A549 (cell line): ENCODE measurements around the gene TSBP1. TPM values are rescaled to one million over a fixed set of nuclear protein-coding genes. Genes with fewer than 3 reads are reported as not detected.

ENCODE experiments used
- ATAC-seq, 2 experiments: fragments of 200-7000 bp in 1 of 2; fragments of >200 bp in 1 of 2; cut with Nextera tagmentation in 1 of 2; cut with Tn5 transposase in 1 of 2; 3 replicates each; pipeline versions ENCODE4 v1.8.0 to v1.9.1; 2018 to 2020; ENCODE audit warnings: mild to moderate bottlenecking in 1 of 2, moderate library complexity in 1 of 2
- CTCF ChIA-PET: fragments of 300-600 bp; sonication (Branson Sonifier 250); formaldehyde crosslinking; extraction: SDS; loops from one replicate; lab custom pipeline; 2021; ENCODE audit warnings: antibody characterized with exemption, inconsistent platforms; lab: Yijun Ruan, JAX
- POLR2A ChIA-PET: fragments of 350-600 bp; formaldehyde crosslinking; extraction: SDS; loops from one replicate; lab custom pipeline; 2021; ENCODE audit warnings: antibody characterized with exemption, inconsistent platforms; lab: Yijun Ruan, JAX
- DNase-seq, 2 experiments: peaks; one replicate each; pipeline versions ENCODE4 v3.0.0 to v3.0.0-alpha.2; 2011 to 2016; ENCODE audit warnings: low read depth in 1 of 2, low spot score in 1 of 2
- FAIRE-seq: peaks from 2 replicates; lab custom pipeline; 2011; peaks lifted over from hg19 to GRCh38; lab: Jason Lieb, UNC
- H3K27ac ChIP-seq, 2 experiments: fragments of >200 bp; sonication (Bioruptor Twin); formaldehyde crosslinking; 3 replicates each; pipeline ENCODE4 v1.5.1; 2016 to 2017
- H3K4me1 ChIP-seq: fragments of >200 bp; sonication (Bioruptor Twin); formaldehyde crosslinking; 3 replicates; pipeline ENCODE4 v1.6.1; 2016
- H3K4me2 ChIP-seq: fragments of >200 bp; sonication (Bioruptor Twin); formaldehyde crosslinking; 3 replicates; pipeline ENCODE4 v1.6.1; 2016
- H3K4me3 ChIP-seq: fragments of >200 bp; sonication (Bioruptor Twin); formaldehyde crosslinking; 3 replicates; pipeline ENCODE4 v1.5.1; 2016
- H3K9me3 ChIP-seq: fragments of >200 bp; sonication (Bioruptor Twin); formaldehyde crosslinking; 3 replicates; pipeline ENCODE4 v1.6.1; 2016
- ATOH8 ChIP-seq: fragments of 250-450 bp; sonication (Bioruptor Pico); IDR thresholded peaks from 2 replicates; pipeline ENCODE4 v1.5.0; 2020; ENCODE audit warnings: low read depth, mild to moderate bottlenecking, moderate library complexity
- BHLHE40 ChIP-seq: IDR thresholded peaks from 2 replicates; pipeline ENCODE4 v1.6.1; 2012; ENCODE audit warnings: low read depth, low read length, inconsistent platforms
- CHD2 ChIP-seq: fragments of 150-350 bp; IDR thresholded peaks from 2 replicates; pipeline ENCODE4 v1.6.1; 2014; ENCODE audit warnings: low read length; ENCODE audit not compliant: partially characterized antibody
- CHD4 ChIP-seq: fragments of 200-600 bp; sonication (generic); IDR thresholded peaks from 2 replicates; pipeline ENCODE4 v1.6.1; 2016; ENCODE audit warnings: antibody characterized with exemption, mild to moderate bottlenecking, borderline replicate concordance
- CTCF ChIP-seq: fragments of >200 bp; sonication (Bioruptor Twin); formaldehyde crosslinking; IDR thresholded peaks from 3 replicates; pipeline ENCODE4 v1.5.1; 2016
- EHMT2 ChIP-seq: fragments of 200-600 bp; sonication (generic); IDR thresholded peaks from 2 replicates; pipeline ENCODE4 v1.6.1; 2016; ENCODE audit warnings: antibody characterized with exemption, low read depth, mild to moderate bottlenecking, moderate library complexity
- ELK1 ChIP-seq: fragments of 150-350 bp; IDR thresholded peaks from 2 replicates; pipeline ENCODE4 v1.6.1; 2014; ENCODE audit warnings: low read depth, mild to moderate bottlenecking, low read length
- FOSB ChIP-seq: fragments of 250-450 bp; sonication (Bioruptor Pico); IDR thresholded peaks from 2 replicates; pipeline ENCODE4 v1.5.0; 2020; ENCODE audit warnings: mild to moderate bottlenecking, moderate library complexity
- FOXS1 ChIP-seq: fragments of 250-450 bp; sonication (Bioruptor Pico); IDR thresholded peaks from 2 replicates; pipeline ENCODE4 v1.5.0; 2020; ENCODE audit warnings: mild to moderate bottlenecking, moderate library complexity
- GATA3 ChIP-seq: IDR thresholded peaks from 2 replicates; pipeline ENCODE4 v1.6.1; 2012; ENCODE audit warnings: borderline replicate concordance
- HOXA7 ChIP-seq: fragments of 250-450 bp; sonication (Bioruptor Pico); IDR thresholded peaks from 2 replicates; pipeline ENCODE4 v1.5.0; 2020; ENCODE audit warnings: mild to moderate bottlenecking, moderate library complexity
- HOXB5 ChIP-seq: fragments of 250-450 bp; sonication (Bioruptor Pico); IDR thresholded peaks from 2 replicates; pipeline ENCODE4 v1.5.0; 2020; ENCODE audit warnings: mild to moderate bottlenecking, moderate library complexity
- MAX ChIP-seq: IDR thresholded peaks from 2 replicates; pipeline ENCODE4 v1.6.1; 2012
- MAZ ChIP-seq: fragments of 150-350 bp; IDR thresholded peaks from 2 replicates; pipeline ENCODE4 v1.6.1; 2014; ENCODE audit warnings: antibody characterized with exemption, low read depth, low read length, borderline replicate concordance
- MYC ChIP-seq: IDR thresholded peaks from 2 replicates; pipeline ENCODE4 v1.6.1; 2012; ENCODE audit warnings: mild to moderate bottlenecking, inconsistent platforms, low read length, improper control_type of control experiment, borderline replicate concordance
- NR3C1 ChIP-seq: fragments of >200 bp; sonication (Bioruptor Twin); formaldehyde crosslinking; IDR thresholded peaks from 3 replicates; pipeline ENCODE4 v1.6.1; 2017
- PBX3 ChIP-seq: IDR thresholded peaks from 2 replicates; pipeline ENCODE4 v1.6.1; 2012
- RAD21 ChIP-seq, 2 experiments: fragments of >200 bp in 1 of 2; sonication (Bioruptor Twin) in 1 of 2; formaldehyde crosslinking in 1 of 2; IDR thresholded peaks in 1 of 2; conservative IDR thresholded peaks in 1 of 2; 2 replicates in 1 of 2; 3 replicates in 1 of 2; pipeline ENCODE4 v1.6.1; 2012 to 2018; ENCODE audit warnings: inconsistent platforms in 1 of 2
- RNF2 ChIP-seq: fragments of 200-600 bp; sonication (generic); IDR thresholded peaks from 2 replicates; pipeline ENCODE4 v1.6.1; 2016; ENCODE audit warnings: low read depth, mild to moderate bottlenecking, antibody characterized with exemption, moderate library complexity, borderline replicate concordance
- SMC3 ChIP-seq: fragments of >200 bp; sonication (Bioruptor Twin); formaldehyde crosslinking; IDR thresholded peaks from 3 replicates; pipeline ENCODE4 v1.6.1; 2018; ENCODE audit warnings: inconsistent platforms
- ZFP36 ChIP-seq: fragments of 450-650 bp; IDR thresholded peaks from 2 replicates; pipeline ENCODE4 v1.6.1; 2014; ENCODE audit warnings: borderline replicate concordance; ENCODE audit not compliant: partially characterized antibody
- WGBS: methylation state at CpG from one replicate; pipeline ENCODE4 v1.1.6; 2017; ENCODE audit errors: missing lambda C conversion rate; 5-methylcytosine and 5-hydroxymethylcytosine counted together
- polyA plus RNA-seq, 4 experiments: library from polyadenylated mRNA; depleted of rRNA in 3 of 4; stranded (reverse); fragments of >200 nt; fragmentation: RNase III in 1 of 4; extraction: RNeasy Plus Mini Kit Qiagen cat#74134 plus additional on column Dnase treatment in 1 of 4; gene quantifications; 2 replicates in 3 of 4; 3 replicates in 1 of 4; pipeline ENCODE4 v1.2.3, GENCODE V29; 2011 to 2017

TSBP1 gene
- polyA plus RNA-seq, 2 of the 4 experiments (the other 2 are of a cell fraction) = not detected

GRCh38 chr6:32247401-32247800 lies 124.3 kb downstream of the TSBP1 start:
- ChIA-PET CTCF (interaction anchor here (1.2 kb wide), 1 partner anchor 453 kb away, joined by 3 read pairs; no protein-coding TSS in a partner anchor), POLR2A (no interaction called here)
- Histone ChIP-seq H3K4me1 (no peaks in the 10 kb centered on the region), H3K4me3 (no peak overlapping the region), H3K9me3 (no peaks in the 10 kb centered on the region), H3K27ac (no peak overlapping the region), H3K4me2 (no peak overlapping the region)
- DNase-seq = no peak
- no peak for ATAC-seq
- FAIRE-seq = no peak
- no peak for TF ChIP-seq CHD4
- no peak for TF ChIP-seq BHLHE40
- TF ChIP-seq HOXB5 (CRISPR knock-in tag) = no peak
- no peak for TF ChIP-seq GATA3
- no peak for TF ChIP-seq ELK1
- no peak for TF ChIP-seq CHD2
- no peak for TF ChIP-seq EHMT2
- TF ChIP-seq ATOH8 (CRISPR knock-in tag) = no peak
- no peak for TF ChIP-seq FOXS1
- TF ChIP-seq ZFP36 = no peak
- no peak for TF ChIP-seq RNF2
- no peak for TF ChIP-seq MYC
- no peak for TF ChIP-seq FOSB
- TF ChIP-seq HOXA7 (CRISPR knock-in tag) = no peak
- no peak for TF ChIP-seq PBX3
- no peak for TF ChIP-seq NR3C1
- WGBS = 12% methylated on average over 2 of the region's 2 CpGs

- Histone ChIP-seq H3K27ac (peak overlapping the region in 1 of 2 experiments; percentile 49; a peak in 1 of 6 replicates), H3K4me3 (no peak overlapping the region), H3K4me1 (no peaks in the 10 kb centered on the region), H3K9me3 (no peaks in the 10 kb centered on the region), H3K4me2 (peak overlapping the region; percentile 59)
- ChIA-PET POLR2A (no interaction called here), CTCF (interaction anchor here (0.6 to 3.4 kb wide), 17 partner anchors 8 to 541 kb away, joined by 3 to 46 read pairs (median 4); no protein-coding TSS in a partner anchor)
- TF ChIP-seq CTCF (peak; percentile 79), MAZ (0 out of 2 replicates have a peak, but pooled peaks have one; percentile 16), ZFP36 (no peak), ELK1 (no peak), RAD21 (conservative IDR thresholded peaks at IDR 0.05 in 1 of 2, IDR thresholded peaks at IDR 0.05 in 1 of 2) (peak; percentile 80 to 85), CHD4 (no peak), MAX (peak; percentile 57), SMC3 (peak; percentile 81)
- peak; percentile 82 to 94; a peak in 5 of 6 replicates for ATAC-seq
- WGBS = 1% methylated on average over 7 of the region's 14 CpGs
- DNase-seq = peak; percentile 44 to 85
- no peak for FAIRE-seq
Observed at GRCh38 chr6:32244946-32245398, 126.7 kb downstream of the TSBP1 start.
